HS-27A (cell line): Measurements from ENCODE around the gene VEZF1.
"Not testable (repeated sequence)": the region's sequence is repeated elsewhere in the genome, so short reads cannot be mapped to it uniquely, and the experiment has no call there.

ENCODE experiments used
- DNase-seq: peaks from one replicate; pipeline ENCODE4 v3.0.0-alpha.2; 2012; ENCODE audit warnings: low read depth, missing footprints

VEZF1 gene

DNA sequence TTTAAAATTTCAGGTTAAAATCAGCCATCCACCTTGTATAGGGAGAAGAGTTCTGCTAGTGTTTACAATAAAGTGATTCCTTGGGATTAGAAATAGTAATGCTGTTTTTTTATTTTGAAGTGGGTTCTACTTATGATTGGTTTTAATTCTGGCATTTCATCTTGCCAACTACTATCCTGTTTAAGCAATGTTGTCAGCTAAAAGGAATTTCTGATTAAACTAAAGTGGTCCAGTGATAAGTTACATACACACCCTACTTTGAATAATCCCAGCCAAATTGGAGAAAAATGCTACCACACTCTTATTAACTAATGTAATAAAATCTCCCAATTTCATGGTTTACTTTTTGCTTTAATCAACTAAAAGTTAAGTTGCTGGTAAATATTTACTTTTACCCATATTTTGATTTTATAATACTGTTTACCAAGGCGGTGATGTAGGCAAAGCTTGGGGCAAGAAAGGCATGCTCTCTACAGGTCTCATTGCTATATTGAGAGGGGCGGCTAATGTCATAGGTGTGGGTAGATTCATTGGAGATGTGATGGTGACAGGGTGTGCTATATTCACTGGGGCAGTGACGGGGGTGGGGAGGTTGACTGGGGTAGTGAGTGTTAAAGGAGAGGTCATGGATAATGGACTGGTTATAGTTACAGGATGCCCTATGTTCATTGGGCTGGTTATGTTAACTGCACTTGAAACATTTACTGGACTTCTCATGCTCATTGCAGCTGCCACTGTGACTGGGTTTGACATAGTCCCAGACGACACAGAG, 13.8 kb downstream of the VEZF1 start:
- not testable (repeated sequence) for DNase-seq

DNA sequence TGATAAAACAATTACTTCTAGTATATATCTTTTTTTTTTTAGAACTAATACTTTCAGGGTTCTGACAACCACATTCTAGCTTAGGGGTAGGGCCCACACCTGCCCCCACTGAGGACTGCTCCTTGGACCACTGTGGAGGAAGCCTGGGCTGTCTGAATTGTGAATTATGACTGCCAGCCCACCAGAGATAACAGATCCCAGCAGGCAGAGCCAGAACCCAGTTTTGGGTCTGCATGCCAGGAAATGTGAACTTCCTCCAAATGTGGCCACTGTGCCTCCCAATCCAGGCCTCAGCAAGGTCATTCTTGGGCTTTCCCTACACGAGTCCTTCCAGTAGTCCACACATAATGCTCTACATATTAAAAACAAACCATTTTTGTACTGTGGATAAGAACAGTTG, 15.9 kb downstream of the VEZF1 start:
- no peak for DNase-seq

DNA sequence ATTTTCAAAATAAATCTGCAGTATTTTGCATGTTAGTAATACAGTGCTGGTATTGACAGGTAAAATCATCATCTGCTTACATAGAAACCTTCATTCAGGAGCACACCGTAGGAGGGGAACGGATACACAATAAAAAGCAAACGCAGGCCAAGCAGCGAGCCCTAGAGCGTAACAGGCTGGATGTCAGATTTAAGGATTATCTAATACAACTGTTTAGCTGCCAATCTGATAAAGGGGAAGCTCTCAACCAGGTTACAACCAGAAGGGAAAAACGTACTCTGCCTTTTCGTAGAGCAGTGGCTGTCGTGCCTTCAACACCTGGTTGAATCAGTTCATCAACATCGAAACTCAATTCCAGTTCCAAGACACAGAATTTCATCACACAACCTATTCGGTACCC, 16.5 kb downstream of the VEZF1 start:
- DNase-seq = no peak

DNA sequence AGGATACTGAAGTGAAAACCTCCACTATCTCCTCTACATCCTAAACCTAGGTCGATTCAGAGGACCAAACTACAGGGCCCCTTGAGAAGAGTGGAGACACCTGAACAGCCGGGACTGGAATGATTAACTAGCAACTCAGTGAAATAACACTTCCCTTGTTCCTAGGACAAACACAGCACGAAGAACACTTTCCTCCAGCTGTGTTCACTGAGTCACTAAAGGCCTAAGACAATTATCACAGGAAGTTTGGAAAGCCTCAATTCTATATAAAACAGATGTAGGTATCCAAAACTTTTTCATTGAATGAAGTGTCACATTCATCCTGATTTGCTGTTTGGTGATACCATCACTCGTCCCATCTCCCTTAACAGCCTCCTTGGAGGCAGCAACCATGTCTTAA, 17.3 kb downstream of the VEZF1 start:
- no peak for DNase-seq

DNA sequence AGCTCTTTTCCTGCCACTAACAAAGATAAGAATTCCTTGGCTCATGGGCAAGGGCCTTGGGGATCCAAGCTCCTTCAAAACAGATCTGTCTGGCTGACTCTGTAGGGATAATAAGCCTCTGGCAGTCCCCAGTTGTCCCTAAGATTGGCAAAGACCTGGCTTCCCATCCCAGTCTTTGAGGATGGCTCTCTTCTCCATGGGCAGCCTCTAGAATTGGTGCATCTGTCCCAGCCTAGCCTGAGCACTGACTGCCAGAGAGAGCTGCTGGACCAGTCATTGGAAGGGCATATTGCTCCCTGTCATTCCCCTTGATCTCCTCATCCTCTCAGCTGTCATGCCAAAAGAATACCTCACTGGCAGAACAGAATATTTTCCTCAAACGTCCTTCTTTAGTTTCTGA, 19.6 kb downstream of the VEZF1 start:
- DNase-seq = no peak

DNA sequence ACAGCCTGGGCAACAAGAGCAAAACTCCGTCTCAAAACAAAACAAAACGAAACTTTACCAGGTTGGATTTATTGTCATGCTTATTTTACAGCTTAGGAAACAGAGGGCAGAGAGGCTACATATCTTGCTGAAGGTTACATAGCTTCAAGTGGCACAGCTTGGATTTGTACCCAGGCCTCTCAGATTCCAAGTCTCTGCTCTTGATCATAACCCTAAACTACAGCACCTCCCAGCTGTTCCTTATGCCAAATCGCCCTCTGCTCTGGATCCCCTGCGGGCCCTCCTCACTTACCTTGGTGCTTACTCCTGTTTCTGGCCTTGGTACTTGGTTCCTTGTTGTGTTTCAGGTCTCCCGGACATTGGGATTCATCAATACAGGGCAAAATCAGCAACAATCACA, 21.2 kb downstream of the VEZF1 start:
- DNase-seq = no peak

DNA sequence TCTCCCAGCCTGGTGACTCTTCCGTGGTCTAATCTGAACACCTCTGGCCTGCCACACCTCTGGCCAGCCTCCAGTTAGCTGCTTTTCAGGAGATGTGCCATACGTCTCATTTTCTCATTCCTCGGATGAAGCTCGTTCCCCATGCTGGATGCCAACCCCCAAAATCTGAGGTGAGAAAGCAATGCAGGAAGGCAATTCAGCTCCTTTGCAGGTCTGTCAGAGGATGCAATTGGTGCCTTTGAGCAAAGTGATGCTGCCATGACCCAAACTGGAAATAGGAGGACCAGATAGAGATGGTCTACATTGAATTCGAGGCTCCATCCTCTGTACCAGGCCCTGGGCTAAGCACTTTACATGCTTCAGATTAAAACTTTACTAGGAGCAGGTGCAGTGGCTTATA, 21.8 kb downstream of the VEZF1 start:
- DNase-seq = no peak

DNA sequence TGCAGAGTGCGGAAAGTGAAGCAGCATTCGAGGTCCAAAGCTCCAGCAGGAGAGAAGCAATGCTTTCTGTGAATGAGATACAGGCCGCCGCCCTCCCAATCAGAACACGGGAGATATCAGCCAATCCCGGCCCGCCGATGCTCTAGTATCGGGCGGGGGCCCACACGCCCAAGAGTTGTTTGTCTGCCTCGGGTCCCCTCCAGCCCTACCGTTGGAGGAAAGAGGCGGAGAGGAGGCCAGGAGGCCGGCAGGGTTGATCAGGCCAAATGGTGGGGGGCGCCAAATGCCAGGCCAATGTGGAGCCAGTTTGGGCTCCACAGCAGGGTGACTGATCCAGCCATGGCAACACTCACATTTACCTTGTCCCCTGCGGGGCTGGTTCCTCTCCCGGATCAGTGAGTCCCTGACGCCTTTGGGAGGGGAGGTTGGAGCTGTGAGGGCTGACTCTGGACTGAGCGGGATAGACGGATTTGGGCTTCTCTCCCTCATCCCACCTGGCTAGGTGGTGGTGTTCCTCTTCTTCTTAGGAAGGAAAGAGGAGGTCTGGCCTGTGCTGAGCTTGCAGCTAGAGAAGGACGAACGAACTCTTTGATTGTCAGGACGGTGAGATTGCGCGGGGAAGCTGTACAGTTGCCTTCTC, 22.4 kb downstream of the VEZF1 start:
- no peak for DNase-seq

DNA sequence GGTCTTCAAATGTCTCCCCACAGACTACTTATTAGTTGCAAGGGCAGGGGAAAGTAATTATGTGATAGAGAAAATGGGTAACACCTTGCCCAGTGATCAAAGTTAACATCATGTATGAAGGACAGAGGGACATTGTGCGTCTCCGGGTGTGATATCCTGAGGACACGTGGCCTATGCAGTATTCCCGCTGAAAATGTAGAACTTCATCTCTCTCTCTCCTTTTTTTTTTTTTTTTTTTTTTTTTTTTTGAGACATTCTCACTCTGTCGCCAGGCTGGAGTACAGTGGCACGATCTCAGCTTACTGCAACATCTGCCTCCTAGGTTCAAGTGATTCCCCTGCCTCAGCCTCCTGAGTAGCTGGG, 24.9 kb downstream of the VEZF1 start:
- no peak for DNase-seq

DNA sequence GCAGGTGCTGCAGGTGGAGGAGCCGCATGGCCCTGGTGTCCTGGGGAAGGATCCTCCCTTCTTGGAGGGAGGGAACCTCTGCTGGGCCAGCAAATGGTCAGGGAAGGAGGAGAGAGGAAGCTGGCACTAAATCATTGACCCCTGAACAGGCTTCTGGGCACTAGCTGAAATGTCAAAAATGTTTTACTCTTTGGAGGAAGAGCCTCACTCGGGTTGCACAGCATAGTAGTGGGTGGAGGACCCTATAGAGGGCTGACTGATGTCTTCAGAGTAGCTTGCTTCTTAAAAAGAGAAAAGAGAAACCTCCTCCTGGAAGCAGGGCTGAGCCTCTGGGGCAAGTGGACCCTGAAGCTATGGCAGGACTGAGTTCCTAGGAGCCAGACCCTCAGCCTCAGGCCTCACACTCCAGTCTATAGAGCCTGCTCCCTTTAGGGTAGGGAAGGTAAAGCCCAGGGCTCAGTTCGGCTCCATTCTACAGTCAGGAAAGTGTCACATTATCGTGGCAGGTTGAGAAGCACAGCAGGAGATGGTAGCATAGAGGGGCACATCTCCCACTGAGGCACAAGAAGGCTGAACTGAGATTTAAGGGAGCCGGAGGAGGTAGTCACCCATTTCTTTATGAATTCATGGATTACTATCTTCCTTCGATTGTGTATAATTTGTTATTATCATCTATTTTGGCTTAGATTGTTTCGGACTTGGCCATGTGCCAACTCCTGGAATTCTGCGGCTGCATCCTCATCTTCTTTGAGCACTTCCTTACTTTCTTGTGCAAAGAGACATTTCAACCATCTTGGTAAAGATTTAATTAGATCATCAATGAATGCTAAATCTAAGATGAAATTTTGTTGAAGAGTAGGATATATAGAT, 25.5 kb downstream of the VEZF1 start:
- no peak for DNase-seq

DNA sequence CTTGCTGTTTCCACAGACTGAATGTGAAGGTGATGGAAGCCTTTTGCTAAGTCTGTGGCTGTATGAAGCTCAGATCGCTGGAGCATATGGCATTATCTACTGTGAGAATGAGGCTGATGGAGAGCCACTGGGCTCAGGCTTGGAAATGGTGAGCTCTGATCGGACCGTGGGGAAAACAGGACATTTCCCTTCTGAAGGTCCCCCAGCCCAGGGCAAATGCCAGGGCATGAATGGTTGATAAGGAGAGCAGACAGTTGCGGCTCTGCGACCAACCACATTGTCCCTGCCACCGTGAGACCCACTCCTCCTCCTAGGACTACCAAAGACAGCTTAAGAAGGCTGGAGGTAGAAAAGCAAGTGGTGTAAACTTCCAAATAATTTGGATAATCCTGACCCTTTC, 28.1 kb downstream of the VEZF1 start:
- DNase-seq = no peak

DNA sequence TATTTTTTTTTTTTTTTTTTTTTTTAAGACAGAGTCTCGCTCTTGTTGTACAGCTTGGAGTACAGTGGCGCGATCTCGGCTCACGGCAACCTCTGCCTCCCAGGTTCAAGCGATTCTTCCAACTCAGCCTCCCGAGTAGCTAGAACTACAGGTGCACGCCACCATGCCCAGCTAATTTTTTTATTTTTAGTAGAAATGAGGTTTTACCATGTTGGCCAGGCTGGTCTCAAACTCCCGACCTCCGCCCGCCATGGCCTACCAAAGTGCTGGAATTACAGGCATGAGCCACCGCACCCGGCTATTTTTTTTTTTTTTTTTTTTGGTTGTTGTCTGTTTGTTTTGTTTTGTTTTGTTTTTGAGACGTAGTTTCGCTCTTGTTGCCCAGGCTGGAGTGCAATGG, 29.7 kb downstream of the VEZF1 start:
- not testable (repeated sequence) for DNase-seq

DNA sequence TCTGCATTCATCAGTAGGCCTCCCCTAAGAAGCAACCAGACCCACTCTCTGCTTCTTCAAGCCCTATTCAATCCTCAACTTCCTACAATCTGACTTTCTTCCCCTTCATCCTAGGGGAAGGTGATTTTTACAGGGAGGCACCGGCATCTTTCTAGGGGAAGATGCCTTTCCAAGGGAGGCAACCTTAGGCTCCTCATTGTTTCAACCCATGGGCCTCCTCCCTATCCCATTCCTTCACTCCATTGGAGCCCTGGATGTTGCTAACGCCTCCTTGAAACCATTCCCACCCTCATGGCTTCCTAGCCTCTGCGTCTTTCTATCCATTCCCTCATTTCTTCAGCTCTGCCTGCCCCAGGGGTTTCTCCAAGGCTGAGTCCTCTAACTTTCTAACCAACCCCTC, 30.2 kb downstream of the VEZF1 start:
- no peak for DNase-seq

DNA sequence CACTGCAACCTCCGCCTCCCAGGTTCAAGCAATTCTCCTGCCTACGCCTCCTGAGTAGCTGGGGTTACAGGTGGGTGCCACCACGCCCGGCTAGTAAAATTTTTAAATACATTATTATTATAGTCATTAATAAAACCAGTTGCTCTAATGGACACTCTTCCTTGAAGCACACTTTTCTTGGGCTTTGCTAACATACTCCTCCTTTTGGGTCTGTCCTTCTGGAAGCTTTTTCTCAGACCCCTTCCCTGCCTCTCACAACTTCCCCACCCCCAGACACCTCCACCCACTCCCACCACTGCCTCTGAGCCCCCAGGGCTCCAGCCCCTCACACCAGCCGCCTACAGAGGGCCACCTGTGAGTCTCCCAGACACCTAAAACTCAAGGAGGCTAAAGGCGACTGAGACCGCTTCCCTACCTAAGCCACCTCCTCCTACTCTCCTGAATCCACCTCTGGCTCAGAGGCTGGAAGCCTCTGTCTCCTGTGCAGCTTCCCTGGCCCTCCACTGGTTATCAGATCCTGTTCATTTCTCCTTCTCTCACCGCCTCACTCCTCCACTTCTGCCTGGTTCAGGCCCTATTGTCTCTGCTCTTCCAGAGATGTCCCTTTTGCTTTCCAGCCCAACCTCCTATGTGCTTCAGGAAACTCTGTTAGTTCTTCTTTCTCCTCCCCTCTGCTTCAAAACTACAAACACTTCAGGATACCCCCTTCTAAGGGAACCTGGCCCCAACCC, 30.8 kb downstream of the VEZF1 start:
- DNase-seq = no peak

DNA sequence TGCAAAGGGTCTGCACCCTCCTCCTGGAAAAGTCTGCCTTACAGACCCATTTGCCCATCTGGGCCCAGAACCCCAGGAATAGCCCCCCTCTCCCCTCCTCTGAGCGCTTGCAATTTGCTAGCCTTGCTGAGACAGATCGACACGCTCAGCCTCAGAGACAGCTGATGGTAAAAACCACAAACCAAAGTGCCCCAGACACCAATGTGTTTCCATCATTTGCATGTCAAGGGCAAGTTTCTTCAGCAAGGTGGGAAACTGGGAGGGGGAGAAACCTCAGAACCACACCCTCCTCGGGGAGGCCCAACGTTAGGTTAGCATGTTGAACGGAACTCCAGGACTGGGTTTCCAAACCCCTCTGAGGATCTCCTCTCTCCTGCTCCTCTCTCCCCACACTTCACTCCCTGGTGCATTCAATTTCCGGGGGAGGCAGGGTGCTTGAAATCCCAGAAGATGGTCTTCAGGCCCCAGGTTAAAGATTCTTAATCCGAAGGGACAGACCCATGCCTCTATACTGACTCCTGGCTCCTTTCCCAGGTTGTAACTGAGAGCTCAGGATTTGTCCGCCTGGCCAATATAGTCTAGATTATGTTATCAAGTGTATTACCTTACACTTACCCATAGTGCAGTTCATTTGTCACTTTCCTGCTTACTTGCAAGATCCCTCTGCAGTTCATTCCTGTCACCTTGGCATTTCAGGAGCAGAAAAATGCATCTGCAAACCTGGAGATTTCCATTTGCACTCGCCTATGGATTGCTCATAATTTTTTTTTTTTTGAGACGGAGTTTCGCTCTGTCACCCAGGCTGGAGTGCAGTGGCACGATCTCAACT, 31.5 kb downstream of the VEZF1 start:
- DNase-seq = no peak

DNA sequence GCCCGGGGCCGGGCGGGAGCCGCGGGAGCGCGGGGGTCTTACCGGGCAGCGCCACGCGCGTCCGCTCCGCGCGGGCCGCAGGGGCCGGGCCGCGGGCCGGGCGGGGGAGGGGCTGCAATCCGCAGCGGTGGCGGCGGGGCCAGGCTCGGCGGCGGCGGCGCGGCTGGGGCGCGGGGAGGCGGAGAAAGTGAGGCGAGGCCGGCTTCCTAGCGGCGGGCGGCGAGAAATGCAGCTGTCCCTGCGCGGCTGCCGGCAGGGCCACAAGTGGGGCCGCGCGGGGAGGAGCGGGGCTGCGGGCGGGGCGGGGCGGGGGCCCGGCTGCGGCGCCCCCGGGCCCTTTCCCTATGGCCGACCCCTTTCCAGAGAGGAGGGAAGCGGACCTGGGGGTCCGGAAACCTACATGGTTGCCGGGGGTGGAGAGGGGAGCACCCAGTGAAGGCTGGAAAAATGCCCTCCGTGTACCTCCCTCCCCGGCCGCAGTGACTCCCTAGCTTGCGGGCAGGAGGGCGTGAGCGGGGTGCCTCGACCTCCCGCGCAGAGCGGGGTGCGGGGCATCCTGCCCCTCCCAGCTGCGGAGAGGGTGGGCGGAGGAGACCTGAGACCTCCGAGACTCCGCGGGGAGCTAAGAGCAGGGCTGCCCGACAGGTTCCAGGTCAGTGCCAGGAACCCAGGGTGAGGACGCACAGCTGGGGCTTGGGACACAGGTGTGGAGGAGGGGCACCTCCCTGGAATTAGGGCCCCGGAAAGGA, 32.7 kb downstream of the VEZF1 start, which contains the start of gene CUEDC1:
Gene CUEDC1, minus strand, starts transcription at position 230 of the 749 bp plus-strand sequence. CDS start 69,848 bp downstream, outside the sequence.
- no peak for DNase-seq

DNA sequence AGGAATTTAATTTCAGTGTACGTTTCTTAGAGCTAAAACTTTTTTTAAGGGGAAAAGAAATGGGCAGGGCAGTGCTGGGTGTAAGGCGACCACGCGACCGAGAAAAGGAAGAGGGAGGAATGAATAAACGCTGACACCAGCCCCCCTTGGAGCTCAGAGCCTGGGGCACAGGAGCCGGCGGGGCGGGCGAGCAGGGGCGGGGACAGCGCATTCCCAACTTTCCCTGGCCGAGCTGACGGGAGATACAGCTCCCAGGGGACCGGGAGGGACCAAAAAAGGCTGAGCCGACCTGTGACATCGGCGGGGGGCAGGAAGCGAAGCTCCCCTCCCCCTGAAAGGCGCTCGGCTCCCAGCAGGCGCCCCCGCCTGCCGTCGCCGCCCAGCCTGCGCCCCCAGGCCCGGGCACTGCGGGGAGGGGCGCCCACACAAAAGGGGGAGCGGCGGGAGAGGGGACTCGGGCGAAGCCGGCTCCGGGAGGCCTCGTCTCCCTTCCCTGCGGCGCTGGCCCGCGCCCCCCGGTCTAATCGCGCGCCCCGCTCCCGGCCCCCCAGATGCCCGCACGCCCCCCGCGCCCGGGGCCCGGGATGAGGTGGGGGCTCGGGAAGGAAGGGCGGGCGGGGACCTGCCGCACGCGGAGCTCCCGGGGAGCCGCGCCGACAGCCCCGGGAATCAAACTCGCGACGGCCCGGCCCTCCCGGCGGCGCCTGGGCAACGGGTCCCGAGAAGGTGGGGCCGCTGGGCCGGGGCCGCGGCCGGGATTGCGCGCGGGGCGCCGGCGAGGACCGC, 33.5 kb downstream of the VEZF1 start:
- no peak for DNase-seq

DNA sequence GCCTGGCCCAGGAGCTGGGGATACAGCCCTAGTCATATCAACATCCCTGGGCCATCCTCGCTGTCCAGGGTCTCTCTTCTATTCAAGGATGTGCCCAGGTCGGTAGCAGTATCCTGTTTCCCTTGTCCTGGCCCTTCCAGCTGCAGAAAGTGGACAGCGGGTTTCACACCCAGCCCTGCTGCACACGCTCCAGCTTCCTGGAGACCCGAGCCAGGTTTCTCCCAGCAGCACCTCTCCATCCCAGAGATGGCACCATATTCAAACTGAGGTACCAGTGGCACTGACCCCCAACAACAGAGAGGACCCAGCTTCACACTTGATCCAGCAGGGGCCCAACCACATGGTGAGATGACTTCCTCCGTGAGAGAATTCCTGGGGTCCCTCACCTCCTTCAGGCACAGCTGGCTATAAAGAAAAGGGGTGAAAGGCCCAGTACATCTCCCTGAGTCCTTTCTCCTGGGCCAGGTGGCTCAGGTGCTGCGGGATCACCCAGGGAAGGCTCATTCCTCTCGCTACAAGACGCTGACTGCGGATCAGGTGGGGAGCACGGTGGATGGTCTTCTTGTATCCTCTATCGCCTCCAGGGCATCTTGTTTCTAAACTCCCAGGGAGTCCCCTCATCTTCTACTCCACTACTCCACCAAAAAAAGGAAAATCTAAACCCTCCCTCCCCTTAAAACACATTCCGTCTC, 34.2 kb downstream of the VEZF1 start:
- DNase-seq = no peak

DNA sequence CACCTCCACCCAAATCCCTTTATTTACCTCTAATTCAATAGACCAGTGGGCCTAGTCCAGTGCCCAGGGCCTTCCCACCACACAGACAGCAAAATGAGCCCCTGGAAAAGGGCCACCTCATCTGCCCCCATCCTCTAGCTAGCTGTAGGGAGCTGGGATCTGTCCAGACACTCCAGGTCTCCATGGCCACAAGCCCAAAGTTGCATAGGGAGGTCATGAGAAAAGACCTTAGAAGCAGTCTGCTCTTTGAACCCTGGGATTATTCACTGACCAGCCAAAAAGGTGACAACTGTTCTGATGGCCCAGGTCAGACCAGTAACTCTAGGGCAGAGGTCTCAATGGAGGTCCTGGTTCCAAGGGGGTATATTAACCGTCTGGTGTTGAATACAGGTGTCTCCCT, 34.8 kb downstream of the VEZF1 start:
- no peak for DNase-seq
